DMS153 treated with DMSO at 0.1 percent for 48 hours (cell line): ENCODE results near the gene MCC.

Source experiments
- DNase-seq: peaks from one replicate; lab custom pipeline; 2025; ENCODE audit not compliant: unreplicated experiment; lab: John Stamatoyannopoulos, UW

The MCC gene

GRCh38 chr5:113123618-113124017 is 364.6 kb downstream of the MCC start:
- no peak for DNase-seq

DNA sequence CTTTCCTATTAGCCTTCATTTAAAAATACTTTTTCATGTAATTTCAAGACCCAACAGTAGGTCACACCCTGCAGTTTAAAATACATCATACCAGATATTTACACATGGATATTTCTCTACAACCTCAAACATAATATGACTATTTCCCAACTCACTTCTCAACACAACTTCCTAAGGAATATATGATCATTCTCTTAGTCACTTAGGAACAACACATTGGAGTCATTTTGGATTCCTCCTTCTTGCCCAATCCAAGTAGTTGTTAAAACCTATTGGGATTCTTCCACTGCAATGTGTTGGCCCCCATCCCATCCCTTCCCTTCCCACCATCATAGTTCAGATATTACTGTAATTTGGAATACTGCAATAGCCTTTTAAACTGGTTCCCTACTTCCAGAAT is 366.2 kb downstream of the MCC start:
- DNase-seq: no peak

GRCh38 chr5:113119246-113119924 is 368.9 kb downstream of the MCC start:
- no peak for DNase-seq

- no peak for DNase-seq
These were observed 369.5 kb downstream of the MCC start for GRCh38 chr5:113118765-113119164.

- DNase-seq: no peak
These were observed 370.0 kb downstream of the MCC start for GRCh38 chr5:113118298-113118697.

DNA sequence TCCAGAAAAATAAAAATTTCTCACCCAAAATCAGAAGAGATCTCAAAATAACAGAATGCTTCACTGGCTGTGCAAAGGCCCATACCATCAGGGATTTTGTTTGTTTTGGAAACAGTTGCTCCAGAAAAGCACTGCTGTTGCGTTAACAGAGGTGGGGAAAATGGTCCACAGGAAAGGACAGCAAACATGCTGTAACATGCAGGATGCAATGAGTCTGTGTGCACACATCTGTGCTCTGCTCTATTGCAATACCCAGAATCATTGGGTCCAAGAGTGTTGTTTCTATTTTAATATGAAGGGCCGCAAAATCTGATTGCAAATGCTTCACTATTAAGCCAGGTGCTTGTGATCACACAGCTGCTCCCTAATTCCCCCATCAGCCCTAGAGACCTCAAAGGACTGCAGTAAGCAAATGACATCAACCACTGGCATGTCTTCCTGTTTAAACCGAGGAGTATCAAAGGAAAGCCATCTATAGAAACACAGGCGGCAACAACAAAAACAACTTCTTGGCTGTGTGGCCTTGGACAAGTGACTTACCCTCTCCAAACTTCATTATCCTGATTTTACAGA is 370.6 kb downstream of the MCC start:
- DNase-seq: no peak

DNA sequence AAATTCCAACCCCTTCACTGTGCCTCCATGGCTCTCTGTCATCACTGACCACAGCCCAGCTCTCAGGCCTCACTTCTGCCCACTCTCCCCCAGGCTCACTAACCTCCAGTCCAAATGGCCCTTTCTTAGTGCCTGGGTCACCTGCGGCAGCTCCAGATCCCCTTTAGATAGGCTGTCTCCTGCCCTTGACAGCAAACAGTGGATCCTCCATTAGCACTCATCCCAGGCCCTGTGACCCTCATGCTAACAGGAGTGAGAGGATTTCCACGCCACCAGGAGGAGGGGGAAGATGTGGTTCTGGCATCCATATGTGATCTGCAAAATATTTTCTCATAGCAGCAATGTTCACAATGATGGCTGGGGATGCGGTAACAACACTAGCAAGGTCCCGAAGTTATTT is 372.3 kb downstream of the MCC start:
- no peak for DNase-seq

- no peak for DNase-seq
These were observed 373.2 kb downstream of the MCC start for GRCh38 chr5:113115061-113115460.

- DNase-seq: no peak
These were observed 373.7 kb downstream of the MCC start for GRCh38 chr5:113114559-113114958.

- DNase-seq: no peak
These were observed 375.8 kb downstream of the MCC start for GRCh38 chr5:113112435-113112834.

DNA sequence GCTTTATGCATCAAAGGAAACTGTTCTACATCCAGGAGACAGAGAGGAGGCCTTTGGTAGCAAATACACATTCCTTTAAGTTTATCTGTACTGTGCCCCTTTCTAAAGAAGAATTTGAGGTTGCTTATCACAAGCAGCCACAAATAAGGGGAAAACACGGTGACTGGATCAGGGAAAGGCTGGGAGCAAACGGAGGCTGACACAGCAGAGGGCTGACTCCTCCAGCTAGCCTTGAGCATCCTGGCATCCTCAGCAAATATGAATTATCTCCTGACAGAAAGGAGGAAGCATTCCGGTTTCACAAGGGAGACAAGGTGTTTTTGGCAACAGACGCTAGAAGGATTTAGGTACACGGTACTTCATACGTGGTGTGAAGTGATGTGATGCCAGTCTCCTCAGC is 378.1 kb downstream of the MCC start:
- DNase-seq: no peak

GRCh38 chr5:113109344-113109743 is 378.9 kb downstream of the MCC start:
- DNase-seq: no peak

DNA sequence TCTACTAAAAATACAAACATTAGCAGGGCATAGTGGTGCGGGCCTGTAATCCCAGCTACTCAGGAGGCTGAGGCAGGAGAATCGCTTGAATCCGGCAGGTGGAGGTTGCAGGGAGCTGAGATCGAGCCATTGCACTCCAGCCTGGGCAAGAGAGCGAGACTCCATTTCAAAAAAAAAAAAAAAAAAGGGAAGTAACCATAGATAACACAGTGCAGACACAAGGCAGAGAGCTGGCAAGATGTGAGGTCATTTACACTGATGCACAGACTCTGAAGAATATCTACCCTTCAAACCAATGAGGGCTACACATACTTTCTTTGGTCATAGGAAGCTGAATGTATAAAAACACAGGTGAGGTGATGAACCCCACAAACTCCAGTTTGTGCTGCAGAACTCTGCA is 379.8 kb downstream of the MCC start:
- no peak for DNase-seq

DNA sequence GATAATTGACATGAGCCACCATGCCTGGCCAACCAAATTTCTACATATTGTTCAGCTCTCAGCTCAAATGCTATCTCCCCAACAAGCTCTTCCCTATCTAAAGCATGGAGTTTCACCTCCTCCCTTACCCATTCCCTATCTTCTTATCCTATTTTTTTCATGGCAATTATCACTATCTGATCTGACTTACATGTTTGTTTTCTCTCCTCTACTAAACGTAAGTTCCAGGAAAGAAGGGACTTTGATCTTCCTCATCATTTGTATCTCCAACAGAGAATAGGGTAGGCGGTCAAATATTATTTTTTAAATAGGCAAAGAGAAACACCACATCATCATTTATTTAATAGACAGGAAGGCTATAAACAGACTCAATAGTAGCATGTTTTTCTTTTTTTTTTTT is 381.4 kb downstream of the MCC start:
- no peak for DNase-seq

- no peak for DNase-seq
These were observed 382.5 kb downstream of the MCC start for GRCh38 chr5:113105693-113106280.

- DNase-seq: no peak
These were observed 384.9 kb downstream of the MCC start for GRCh38 chr5:113103330-113103729.

GRCh38 chr5:113102121-113102531 is 386.1 kb downstream of the MCC start:
- no peak for DNase-seq

GRCh38 chr5:113100981-113101380 is 387.3 kb downstream of the MCC start:
- no peak for DNase-seq

DNA sequence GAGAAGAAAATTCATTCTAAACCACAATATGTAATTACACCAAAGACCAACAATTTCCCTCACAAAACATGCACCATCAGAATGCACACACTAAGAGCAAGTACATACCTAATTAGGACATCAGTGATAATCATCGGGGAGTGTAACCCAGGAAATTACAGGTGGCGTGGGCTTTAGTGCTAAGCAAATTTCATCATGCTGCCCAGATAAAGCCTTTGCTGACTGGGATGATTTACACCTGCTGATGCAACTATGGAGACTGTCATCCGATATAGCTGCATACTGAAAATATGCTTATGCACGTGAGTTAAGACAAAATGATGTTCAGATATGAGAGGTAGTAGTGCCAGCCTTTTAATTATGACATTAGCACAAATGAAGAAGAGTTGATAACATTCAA is 388.4 kb downstream of the MCC start:
- no peak for DNase-seq

DNA sequence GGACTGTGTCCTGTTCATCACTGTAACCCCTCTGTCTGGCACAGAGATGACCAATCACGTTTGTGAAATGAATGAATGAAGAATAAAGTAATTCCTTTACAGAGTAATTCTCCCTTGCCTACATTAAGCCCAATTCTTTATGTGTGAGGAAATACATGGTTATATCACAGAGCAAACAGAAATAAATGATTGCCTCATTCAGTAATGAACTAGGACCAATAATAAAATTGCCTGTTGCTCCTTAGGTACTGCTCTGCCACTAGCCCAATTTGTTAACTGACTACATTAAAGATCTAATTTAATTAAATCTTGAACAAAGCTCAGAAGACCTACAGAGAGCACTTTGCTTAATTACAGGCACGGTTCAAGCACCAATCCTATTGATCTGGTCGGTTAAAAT is 389.9 kb downstream of the MCC start:
- no peak for DNase-seq

DNA sequence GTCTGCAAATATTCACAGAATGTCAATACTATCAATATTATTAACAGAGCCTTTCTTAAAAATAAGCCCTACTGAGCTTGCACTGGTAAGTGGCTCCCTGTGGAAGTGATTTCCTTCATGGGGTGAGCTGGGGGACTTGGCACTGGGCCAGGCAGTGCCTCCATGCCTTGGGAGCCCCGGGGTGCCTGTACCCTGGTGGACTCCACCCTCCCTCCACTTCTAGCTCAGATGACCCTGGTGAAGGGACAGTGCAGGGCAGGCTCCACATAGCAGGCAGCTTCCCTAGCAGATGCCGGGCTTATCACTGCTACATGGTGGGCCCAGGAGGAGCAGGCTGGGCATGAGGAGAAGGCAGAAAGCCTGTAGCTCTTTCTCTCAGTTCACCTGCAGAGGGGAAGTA is 392.4 kb downstream of the MCC start:
- no peak for DNase-seq

- DNase-seq: no peak
These were observed 394.7 kb downstream of the MCC start for GRCh38 chr5:113093558-113093957.

DNA sequence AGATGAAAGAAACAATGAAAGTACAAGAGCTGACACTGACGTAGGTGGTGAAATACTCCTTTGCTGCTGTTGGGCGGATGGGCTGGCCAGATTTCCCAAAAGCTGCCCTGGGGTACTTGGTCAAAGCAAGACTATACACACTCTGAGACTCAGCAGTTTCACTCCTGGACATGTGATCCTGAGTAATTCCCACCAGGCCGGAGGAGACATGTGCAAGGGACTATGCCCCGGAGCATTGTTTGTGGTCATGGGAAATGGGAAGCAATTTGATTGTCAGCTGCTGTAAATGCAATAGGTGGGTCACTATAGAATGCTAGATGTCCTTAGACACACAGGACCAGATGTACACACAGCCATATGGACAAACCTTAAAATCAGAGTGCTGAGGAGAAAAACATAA is 395.6 kb downstream of the MCC start:
- DNase-seq: no peak
